Activated naive CD8-positive, alpha-beta T cell treated with anti-CD3 and anti-CD28 coated beads, Interleukin-2, amount 10 ng/mL, durations not matched to agents 7 days and 5 days (primary cell): ENCODE results near the gene HECW1. TPM values are rescaled to one million over a fixed set of nuclear protein-coding genes. Genes with fewer than 3 reads are reported as not detected.
A peak's percentile ranks its signal among the peaks of the same experiment; 100 is the strongest.
"Not testable (repeated sequence)": the region's sequence is repeated elsewhere in the genome, so short reads cannot be mapped to it uniquely, and the experiment has no call there.

ENCODE experiments used
- ATAC-seq: fragments of 150-1000 bp; cut with Tn5 transposase; one replicate; pipeline ENCODE4 v1.10.0; 2021; ENCODE audit warnings: low read depth, moderate library complexity
- POLR2A ChIA-PET: fragments of 350-600 bp; sonication (Branson Sonifier 250); formaldehyde crosslinking; loops from one replicate; lab custom pipeline; 2021; ENCODE audit warnings: antibody characterized with exemption; lab: Charles Lee
- DNase-seq: peaks from one replicate; pipeline ENCODE4 v3.0.0; 2021
- H3K27ac Mint-ChIP-seq: one replicate; pipeline ENCODE4 v1.8.0; 2022; ENCODE audit warnings: mild to moderate bottlenecking, mixed read lengths
- H3K27me3 Mint-ChIP-seq: one replicate; pipeline ENCODE4 v1.8.0; 2022; ENCODE audit warnings: mild to moderate bottlenecking, moderate library complexity, mixed read lengths
- H3K36me3 Mint-ChIP-seq: one replicate; pipeline ENCODE4 v1.8.0; 2021; ENCODE audit warnings: mild to moderate bottlenecking, mixed read lengths
- H3K4me1 Mint-ChIP-seq: one replicate; pipeline ENCODE4 v1.8.0; 2021; ENCODE audit warnings: mixed read lengths
- H3K4me3 Mint-ChIP-seq: one replicate; pipeline ENCODE4 v1.8.0; 2022; ENCODE audit warnings: mild to moderate bottlenecking, moderate library complexity, mixed read lengths
- H3K9me3 Mint-ChIP-seq: one replicate; pipeline ENCODE4 v1.8.0; 2021; ENCODE audit warnings: mixed read lengths
- total RNA-seq, 2 experiments: library from RNA; stranded (reverse); gene quantifications; one replicate each; pipeline ENCODE4 v1.2.3, GENCODE V29; 2021

The HECW1 gene
- total RNA-seq, 2 experiments from 2014 or later = not detected

DNA sequence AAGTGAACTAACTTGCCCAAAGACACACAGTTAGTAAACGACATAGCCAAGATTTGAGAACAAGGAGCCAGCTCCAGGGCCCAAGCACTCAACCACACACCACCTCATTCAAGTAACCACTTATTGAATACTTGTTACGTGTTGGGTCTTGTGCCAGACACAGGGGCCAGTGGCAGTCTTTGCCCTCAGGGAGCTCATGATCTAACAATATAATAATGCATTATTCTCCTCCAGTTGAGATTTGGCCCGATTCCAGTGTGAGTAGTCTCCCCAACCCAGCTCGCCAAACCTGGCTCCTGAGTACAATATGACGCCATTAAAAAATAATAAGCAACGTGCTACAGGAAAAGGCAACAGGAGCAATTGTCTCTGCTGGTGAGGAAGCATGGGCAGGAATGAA lies 456.1 kb downstream of the HECW1 start:
- POLR2A ChIA-PET = interaction anchor here (0.7 kb wide), 1 partner anchor 295 kb away, joined by 3 read pairs; no protein-coding TSS in a partner anchor
- no peak overlapping the region for H3K27ac Mint-ChIP-seq
- peaks cover 11% of the 10 kb centered on the region for H3K27me3 Mint-ChIP-seq
- DNase-seq (no peak), ATAC-seq (no peak)
- no peaks in the 10 kb centered on the region for H3K36me3 Mint-ChIP-seq
- H3K4me3 Mint-ChIP-seq = no peak overlapping the region
- peaks cover 22% of the 10 kb centered on the region for H3K4me1 Mint-ChIP-seq
- H3K9me3 Mint-ChIP-seq = no peaks in the 10 kb centered on the region

- H3K27ac Mint-ChIP-seq = no peak overlapping the region
- H3K27me3 Mint-ChIP-seq = peaks cover 10% of the 10 kb centered on the region
- DNase-seq = no peak
- H3K4me3 Mint-ChIP-seq = no peak overlapping the region
- no peak for ATAC-seq
- POLR2A ChIA-PET = no interaction called here
- H3K9me3 Mint-ChIP-seq = no peaks in the 10 kb centered on the region
- H3K4me1 Mint-ChIP-seq = peaks cover 22% of the 10 kb centered on the region
- H3K36me3 Mint-ChIP-seq = no peaks in the 10 kb centered on the region
Observed at GRCh38 chr7:43569424-43569823, 457.0 kb downstream of the HECW1 start.

DNA sequence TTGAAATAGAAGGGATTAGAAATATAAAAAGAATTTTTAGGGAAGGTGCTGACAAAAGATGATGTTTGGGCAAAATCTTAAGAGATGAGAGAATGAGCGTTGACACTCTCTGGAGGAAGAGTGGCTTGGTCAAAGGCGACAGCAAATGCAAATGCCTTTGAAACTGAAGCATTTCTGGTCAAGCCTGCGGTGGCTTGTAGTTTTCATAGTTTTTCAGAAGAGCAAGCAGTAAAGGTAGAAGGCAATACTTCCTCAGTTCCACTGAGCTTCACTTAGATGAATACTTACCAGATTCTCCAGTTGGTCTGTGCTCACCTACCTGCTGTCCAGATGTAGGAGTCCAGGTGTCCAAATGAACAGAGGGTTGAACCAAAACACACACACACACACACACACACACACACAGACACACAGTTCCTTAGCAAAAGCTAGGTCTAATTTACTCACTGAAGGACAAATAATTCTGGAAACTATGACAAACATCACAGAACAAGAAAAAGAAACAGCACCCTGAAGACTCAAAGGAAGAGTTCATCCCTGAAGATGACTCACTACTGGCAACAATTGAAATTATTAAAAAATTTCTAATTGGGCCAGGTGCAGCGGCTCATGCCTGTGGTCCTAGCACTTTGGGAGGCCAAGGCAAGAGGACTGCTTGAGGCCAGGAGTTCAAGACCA lies 458.4 kb downstream of the HECW1 start:
- Mint-ChIP-seq H3K27me3 (peaks cover 5% of the 10 kb centered on the region), H3K36me3 (no peaks in the 10 kb centered on the region), H3K4me3 (no peak overlapping the region), H3K4me1 (peaks cover 22% of the 10 kb centered on the region), H3K9me3 (no peaks in the 10 kb centered on the region), H3K27ac (no peak overlapping the region)
- DNase-seq = no peak
- ATAC-seq = no peak
- POLR2A ChIA-PET = no interaction called here

- DNase-seq = no peak
- Mint-ChIP-seq H3K4me1 (peaks cover 27% of the 10 kb centered on the region), H3K9me3 (no peaks in the 10 kb centered on the region), H3K4me3 (no peak overlapping the region), H3K27me3 (peaks cover 3% of the 10 kb centered on the region), H3K27ac (no peak overlapping the region), H3K36me3 (no peaks in the 10 kb centered on the region)
- POLR2A ChIA-PET = interaction anchor here (1.5 to 2.4 kb wide), 2 partner anchors 10 to 117 kb away, joined by 4 to 10 read pairs; partner anchors contain the start of gene STK17A
- ATAC-seq = peak; percentile 74
Observed at GRCh38 chr7:43572516-43573049, 460.1 kb downstream of the HECW1 start.

DNA sequence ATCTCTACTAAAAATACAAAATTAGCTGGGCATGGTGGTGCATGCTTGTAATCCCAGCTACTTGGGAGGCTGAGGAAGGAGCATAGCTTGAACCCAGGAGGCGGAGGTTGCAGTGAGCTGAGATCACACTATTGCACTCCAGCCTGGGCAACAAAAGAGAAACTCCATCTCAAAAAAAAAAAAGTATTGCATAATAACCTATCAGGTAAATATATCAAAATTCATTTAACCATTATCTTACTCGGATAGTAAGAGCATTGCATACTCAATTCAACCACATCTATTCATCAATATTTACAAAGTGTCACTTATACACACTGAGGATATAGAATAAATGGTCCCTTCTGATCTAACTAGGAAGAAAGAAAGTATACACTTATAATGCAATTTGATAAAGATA lies 461.4 kb downstream of the HECW1 start:
- DNase-seq, H3K27ac Mint-ChIP-seq, ATAC-seq, H3K4me3 Mint-ChIP-seq, H3K36me3 Mint-ChIP-seq, H3K27me3 Mint-ChIP-seq, H3K9me3 Mint-ChIP-seq: not testable (repeated sequence)
- POLR2A ChIA-PET = interaction anchor here (2.4 kb wide), 1 partner anchor 9 kb away, joined by 10 read pairs; the partner anchor contains the start of gene STK17A
- H3K4me1 Mint-ChIP-seq = peaks cover 20% of the 10 kb centered on the region

DNA sequence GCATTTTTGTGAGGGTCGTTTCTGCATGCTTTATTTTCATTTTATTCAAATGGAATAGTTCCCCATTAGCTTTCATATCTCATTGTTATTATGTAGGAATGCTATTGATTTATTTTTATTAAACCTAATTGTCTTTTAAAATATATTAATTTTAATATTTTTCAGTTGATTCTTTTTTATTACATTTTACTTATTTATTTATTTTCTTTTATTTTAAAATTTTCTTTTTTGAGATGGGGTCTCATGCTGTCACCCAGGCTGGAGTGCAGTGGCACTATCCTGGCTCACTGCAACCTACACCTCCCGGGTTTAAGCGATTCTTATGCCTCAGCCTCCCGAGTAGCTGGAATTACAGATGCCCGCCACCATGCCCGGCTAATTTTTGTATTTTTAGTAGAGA lies 463.1 kb downstream of the HECW1 start:
- POLR2A ChIA-PET = no interaction called here
- Mint-ChIP-seq H3K36me3 (no peaks in the 10 kb centered on the region), H3K27ac (no peak overlapping the region), H3K27me3 (peaks cover 7% of the 10 kb centered on the region), H3K9me3 (no peaks in the 10 kb centered on the region), H3K4me1 (peaks cover 19% of the 10 kb centered on the region), H3K4me3 (no peak overlapping the region)
- DNase-seq (no peak), ATAC-seq (no peak)

GRCh38 chr7:43576241-43576640 lies 463.8 kb downstream of the HECW1 start:
- Mint-ChIP-seq H3K27me3 (peaks cover 12% of the 10 kb centered on the region), H3K9me3 (no peaks in the 10 kb centered on the region), H3K27ac (no peak overlapping the region), H3K4me1 (peaks cover 19% of the 10 kb centered on the region), H3K36me3 (no peaks in the 10 kb centered on the region), H3K4me3 (no peak overlapping the region)
- POLR2A ChIA-PET = no interaction called here
- DNase-seq (no peak), ATAC-seq (no peak)

GRCh38 chr7:43577485-43577951 lies 465.1 kb downstream of the HECW1 start:
- H3K4me3 Mint-ChIP-seq = no peak overlapping the region
- H3K36me3 Mint-ChIP-seq = no peaks in the 10 kb centered on the region
- DNase-seq (no peak), ATAC-seq (peak; percentile 38)
- peak overlapping the region; percentile 14 for H3K27ac Mint-ChIP-seq
- peaks cover 21% of the 10 kb centered on the region for H3K27me3 Mint-ChIP-seq
- POLR2A ChIA-PET = no interaction called here
- H3K9me3 Mint-ChIP-seq = no peaks in the 10 kb centered on the region
- peaks cover 20% of the 10 kb centered on the region for H3K4me1 Mint-ChIP-seq

- Mint-ChIP-seq H3K4me1 (peaks cover 26% of the 10 kb centered on the region), H3K4me3 (peak within 1 kb of the TSS; percentile 99), H3K36me3 (peaks cover 14% of the 10 kb centered on the region), H3K27me3 (peaks cover 22% of the 10 kb centered on the region), H3K9me3 (no peaks in the 10 kb centered on the region), H3K27ac (peak within 1 kb of the TSS; percentile 99)
- peak; percentile 98 for DNase-seq
- ATAC-seq = peak; percentile 78
- POLR2A ChIA-PET = interaction anchor here (0.6 to 7.2 kb wide), 45 partner anchors 8 to 286 kb away, joined by 3 to 143 read pairs (median 6); partner anchors contain the start of genes BLVRA, COA1 and MRPS24
Observed at GRCh38 chr7:43582503-43583423, 470.3 kb downstream of the HECW1 start, which contains the start of gene STK17A. Gene STK17A, plus strand, starts transcription at chr7:43583108. Its CDS starts 136 bp downstream, at chr7:43583244.

- no peaks in the 10 kb centered on the region for H3K9me3 Mint-ChIP-seq
- peak overlapping the region; percentile 99 for H3K4me3 Mint-ChIP-seq
- peak; percentile 36 for ATAC-seq
- peak overlapping the region; percentile 99 for H3K27ac Mint-ChIP-seq
- DNase-seq = peak; percentile 77
- POLR2A ChIA-PET = interaction anchor here (0.8 to 7.2 kb wide), 21 partner anchors 7 to 255 kb away, joined by 3 to 143 read pairs (median 8); partner anchors contain the start of genes BLVRA and COA1
- peaks cover 19% of the 10 kb centered on the region for H3K36me3 Mint-ChIP-seq
- H3K4me1 Mint-ChIP-seq = peaks cover 29% of the 10 kb centered on the region
- H3K27me3 Mint-ChIP-seq = peaks cover 22% of the 10 kb centered on the region
Observed at GRCh38 chr7:43583424-43584194, 471.2 kb downstream of the HECW1 start.

DNA sequence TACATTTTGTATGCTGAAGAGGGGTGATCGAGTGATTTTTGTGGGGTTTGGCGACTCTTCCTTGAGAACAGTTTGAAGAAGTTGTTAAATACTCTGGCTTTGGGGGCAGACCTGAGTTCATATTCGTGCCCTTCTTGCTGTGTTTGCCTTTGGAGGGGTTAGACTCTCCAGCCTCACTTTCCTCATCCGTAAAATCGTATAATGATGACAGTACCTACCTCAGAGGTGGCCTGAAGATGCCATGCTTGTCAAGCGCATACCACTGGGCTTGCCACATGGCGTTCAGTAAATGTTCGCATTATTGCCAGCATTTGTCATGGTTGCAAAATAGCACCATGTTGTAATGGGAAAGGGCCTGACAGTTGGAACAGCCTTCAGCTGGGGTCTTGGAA lies 471.7 kb downstream of the HECW1 start:
- peaks cover 22% of the 10 kb centered on the region for H3K36me3 Mint-ChIP-seq
- peak overlapping the region; percentile 99 for H3K27ac Mint-ChIP-seq
- peak overlapping the region; percentile 99 for H3K4me3 Mint-ChIP-seq
- ATAC-seq = no peak
- peak; percentile 44 for DNase-seq
- POLR2A ChIA-PET = interaction anchor here (1.1 to 7.2 kb wide), 7 partner anchors 11 to 145 kb away, joined by 3 to 143 read pairs (median 24); partner anchors contain the start of gene COA1
- peaks cover 34% of the 10 kb centered on the region for H3K4me1 Mint-ChIP-seq
- no peaks in the 10 kb centered on the region for H3K9me3 Mint-ChIP-seq
- H3K27me3 Mint-ChIP-seq = peaks cover 22% of the 10 kb centered on the region

GRCh38 chr7:43584733-43585132 lies 472.3 kb downstream of the HECW1 start:
- not testable (repeated sequence) for ATAC-seq, DNase-seq, H3K9me3 Mint-ChIP-seq
- H3K4me1 Mint-ChIP-seq = peaks cover 38% of the 10 kb centered on the region
- H3K27me3 Mint-ChIP-seq = peaks cover 22% of the 10 kb centered on the region
- peak overlapping the region; percentile 99 for H3K27ac Mint-ChIP-seq
- peak overlapping the region; percentile 99 for H3K4me3 Mint-ChIP-seq
- H3K36me3 Mint-ChIP-seq = peaks cover 25% of the 10 kb centered on the region
- POLR2A ChIA-PET = interaction anchor here (0.9 to 7.2 kb wide), 7 partner anchors 10 to 115 kb away, joined by 3 to 143 read pairs (median 7); no protein-coding TSS in a partner anchor
